SK-N-SH treated with all-trans-retinoic acid at 6 μM for 48 hours (cell line): ENCODE results near the gene ZDHHC19.

Source experiments
- RARB ChIP-seq: fragments of 250-450 bp; sonication (Bioruptor Pico); IDR thresholded peaks from 2 replicates; pipeline ENCODE4 v1.8.0; 2021; ENCODE audit warnings: mild to moderate bottlenecking, moderate library complexity
- ZFP3 ChIP-seq: fragments of 250-450 bp; sonication (Bioruptor Pico); IDR thresholded peaks from 2 replicates; pipeline ENCODE4 v1.5.0; 2020; ENCODE audit warnings: mild to moderate bottlenecking, moderate library complexity
- ZNF565 ChIP-seq: fragments of 450-650 bp; formaldehyde crosslinking; conservative IDR thresholded peaks from 2 replicates; pipeline ENCODE4 v1.5.0; 2020; ENCODE audit warnings: low read depth, mild to moderate bottlenecking, moderate library complexity
- TF ChIP-seq, protein P1 (sequence below): fragments of 250-450 bp; sonication (Bioruptor Pico); IDR thresholded peaks from 2 replicates; pipeline ENCODE4 v1.5.1; 2021; ENCODE audit warnings: mild to moderate bottlenecking, moderate library complexity

- TF ChIP-seq ZFP3 (CRISPR knock-in tag) (no peak), ZNF565 (no peak), RARB (CRISPR knock-in tag) (no peak)
- TF ChIP-seq, protein P1, sequence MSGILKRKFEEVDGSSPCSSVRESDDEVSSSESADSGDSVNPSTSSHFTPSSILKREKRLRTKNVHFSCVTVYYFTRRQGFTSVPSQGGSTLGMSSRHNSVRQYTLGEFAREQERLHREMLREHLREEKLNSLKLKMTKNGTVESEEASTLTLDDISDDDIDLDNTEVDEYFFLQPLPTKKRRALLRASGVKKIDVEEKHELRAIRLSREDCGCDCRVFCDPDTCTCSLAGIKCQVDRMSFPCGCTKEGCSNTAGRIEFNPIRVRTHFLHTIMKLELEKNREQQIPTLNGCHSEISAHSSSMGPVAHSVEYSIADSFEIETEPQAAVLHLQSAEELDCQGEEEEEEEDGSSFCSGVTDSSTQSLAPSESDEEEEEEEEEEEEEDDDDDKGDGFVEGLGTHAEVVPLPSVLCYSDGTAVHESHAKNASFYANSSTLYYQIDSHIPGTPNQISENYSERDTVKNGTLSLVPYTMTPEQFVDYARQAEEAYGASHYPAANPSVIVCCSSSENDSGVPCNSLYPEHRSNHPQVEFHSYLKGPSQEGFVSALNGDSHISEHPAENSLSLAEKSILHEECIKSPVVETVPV (CRISPR knock-in tag) = no peak
These were observed 16.7 kb downstream of the ZDHHC19 start for GRCh38 chr3:196194542-196194915.
